Endothelial cell of umbilical vein (primary cell): ENCODE results near the gene KRT8. TPM values are rescaled to one million over a fixed set of nuclear protein-coding genes. Genes with fewer than 3 reads are reported as not detected.

ENCODE experiments used
- BruUV-seq: library from RNA; stranded (reverse); fragments of 400-500 nt; replicated peaks from 2 replicates; lab custom pipeline; 2021; lab: Mats Ljungman, UMichigan
- CTCF ChIA-PET: fragments of 300-600, 350-600 bp; sonication (Branson Sonifier 250); formaldehyde crosslinking; loops from one replicate; lab custom pipeline; 2021; ENCODE audit warnings: antibody characterized with exemption, inconsistent platforms; lab: Charles Lee
- POLR2A ChIA-PET: fragments of 300-600, 350-600 bp; sonication (Branson Sonifier 250); formaldehyde crosslinking; loops from one replicate; lab custom pipeline; 2021; ENCODE audit warnings: antibody characterized with exemption, inconsistent platforms; lab: Charles Lee
- DNase-seq: peaks from one replicate; pipeline ENCODE4 v3.0.0-alpha.2; 2011; ENCODE audit warnings: low read depth, low spot score
- FAIRE-seq: peaks from 2 replicates; lab custom pipeline; 2011; peaks lifted over from hg19 to GRCh38; lab: Jason Lieb, UNC
- H2AFZ ChIP-seq: 2 replicates; pipeline ENCODE4 v1.6.0; 2012; ENCODE audit warnings: low read depth, low read length, control low read depth, inconsistent platforms
- H3K27ac ChIP-seq: 2 replicates; pipeline ENCODE4 v1.5.1; 2011; ENCODE audit warnings: low read depth, mild to moderate bottlenecking, control low read depth, low read length, moderate library complexity; ENCODE audit not compliant: insufficient read depth
- H3K27me3 ChIP-seq, 2 experiments: 2 replicates each; pipeline versions ENCODE4 v1.6.0 to v1.6.1; 2011; ENCODE audit warnings: low read length in 2 of 2, mixed read lengths in 1 of 2; ENCODE audit not compliant: control insufficient read depth in 2 of 2, insufficient read depth in 2 of 2
- H3K36me3 ChIP-seq, 2 experiments: 2 replicates in 1 of 2; 3 replicates in 1 of 2; pipeline ENCODE4 v1.5.1; 2011; ENCODE audit warnings: low read length in 2 of 2, mild to moderate bottlenecking in 1 of 2, moderate library complexity in 1 of 2; ENCODE audit not compliant: control insufficient read depth in 2 of 2, insufficient read depth in 2 of 2; ENCODE audit errors: extremely low read depth in 1 of 2
- H3K4me1 ChIP-seq: 3 replicates; pipeline ENCODE4 v1.5.1; 2011; ENCODE audit warnings: mild to moderate bottlenecking, low read length; ENCODE audit not compliant: control insufficient read depth, insufficient read depth; ENCODE audit errors: extremely low read depth
- H3K4me2 ChIP-seq: 2 replicates; pipeline ENCODE4 v1.6.1; 2011; ENCODE audit warnings: low read length, control low read depth, mixed read lengths; ENCODE audit not compliant: insufficient read depth
- H3K4me3 ChIP-seq, 3 experiments: fragments of 200-600 bp in 1 of 3; sonication (generic), shearing (Covaris generic) in 1 of 3; replicated peaks in 1 of 3; 2 replicates each; pipeline ENCODE4 v1.5.1; 2011 to 2016; ENCODE audit warnings: control low read depth in 3 of 3, low read length in 3 of 3, mild to moderate bottlenecking in 2 of 3, inconsistent platforms in 1 of 3, low read depth in 1 of 3, moderate library complexity in 1 of 3; ENCODE audit not compliant: insufficient read depth in 1 of 3
- H3K79me2 ChIP-seq: 2 replicates; pipeline ENCODE4 v1.6.0; 2012; ENCODE audit warnings: low read length, inconsistent platforms; ENCODE audit not compliant: control insufficient read depth, insufficient read depth
- H3K9ac ChIP-seq: replicated peaks from 2 replicates; pipeline ENCODE3; 2011; ENCODE audit warnings: low read length, control low read depth; ENCODE audit not compliant: insufficient read depth; ENCODE audit errors: extremely low read depth
- H3K9me1 ChIP-seq: replicated peaks from 3 replicates; pipeline ENCODE4 v1.6.0; 2011; ENCODE audit warnings: mild to moderate bottlenecking, low read length; ENCODE audit not compliant: control insufficient read depth, insufficient read depth; ENCODE audit errors: extremely low read depth
- H3K9me3 ChIP-seq: replicated peaks from 2 replicates; pipeline ENCODE4 v1.5.1; 2012; ENCODE audit warnings: low read length, inconsistent platforms; ENCODE audit not compliant: control insufficient read depth, insufficient read depth
- H4K20me1 ChIP-seq: replicated peaks from 2 replicates; pipeline ENCODE3; 2011; ENCODE audit warnings: mild to moderate bottlenecking, low read length; ENCODE audit not compliant: control insufficient read depth, insufficient read depth; ENCODE audit errors: extremely low read depth
- EZH2 ChIP-seq: IDR thresholded peaks from 2 replicates; pipeline ENCODE4 v1.6.1; 2012; ENCODE audit warnings: borderline replicate concordance, low read depth, mild to moderate bottlenecking, moderate library complexity, low read length, inconsistent platforms; ENCODE audit not compliant: severe bottlenecking
- FOS ChIP-seq: IDR thresholded peaks from 2 replicates; pipeline ENCODE4 v1.6.1; 2011; ENCODE audit warnings: mild to moderate bottlenecking, low read length, moderate library complexity, borderline replicate concordance; ENCODE audit not compliant: insufficient read depth
- GATA2 ChIP-seq: IDR thresholded peaks from 2 replicates; pipeline ENCODE4 v1.7.0; 2011; ENCODE audit warnings: low read depth, mild to moderate bottlenecking, moderate library complexity, mixed read lengths, low read length; ENCODE audit not compliant: insufficient read length, insufficient read depth
- JUN ChIP-seq: IDR thresholded peaks from 2 replicates; pipeline ENCODE4 v1.6.1; 2011; ENCODE audit warnings: borderline replicate concordance, low read depth; ENCODE audit not compliant: insufficient read length, insufficient read depth
- MYC ChIP-seq: IDR thresholded peaks from one replicate; pipeline ENCODE4 v1.6.1; 2011; ENCODE audit warnings: mild to moderate bottlenecking, low read depth, low read length
- POLR2A ChIP-seq: IDR thresholded peaks from 2 replicates; pipeline ENCODE4 v1.6.1; 2012; ENCODE audit warnings: low read depth, mild to moderate bottlenecking, control low read depth, low read length
- POLR2AphosphoS5 ChIP-seq: IDR thresholded peaks from 2 replicates; pipeline ENCODE4 v1.6.1; 2012; ENCODE audit warnings: low read depth, mild to moderate bottlenecking, control low read depth, low read length, moderate library complexity; ENCODE audit not compliant: insufficient read depth
- dilution Hi-C: fragments of 300-500 bp; cut with MboI; formaldehyde crosslinking; loops from one replicate; pipeline ENCODE4 v1.15.0; 2019; ENCODE audit warnings: low sequenced_read_pairs; ENCODE audit not compliant: extremely low pct_ligation_motif_present
- intact Hi-C: fragments of 100-400 bp; cut with micrococcal nuclease; formaldehyde crosslinking; loops from one replicate; pipeline ENCODE4 v1.10.0; 2022
- polyA plus RNA-seq, 4 experiments: library from polyadenylated mRNA; depleted of rRNA in 3 of 4; stranded (reverse) in 3 of 4; unstranded in 1 of 4; fragments of >200 nt; gene quantifications; 2 replicates each; pipeline versions ENCODE4 v1.2.1 to v1.2.3, GENCODE V29; 2011 to 2012; ENCODE audit warnings: missing spikeins in 1 of 4
- total RNA-seq: library from RNA; stranded (reverse); gene quantifications from 2 replicates; pipeline ENCODE4 v1.2.3, GENCODE V29; 2021
- TF ChIP-seq, protein P1 (sequence below), 2 donors: IDR thresholded peaks; 1 replicate in 1 of 2; 2 replicates in 1 of 2; pipeline ENCODE4 v1.5.1; 2011; ENCODE audit warnings: low read length in 2 of 2, mild to moderate bottlenecking in 2 of 2, moderate library complexity in 2 of 2, control low read depth in 1 of 2, inconsistent platforms in 1 of 2, low read depth in 1 of 2; ENCODE audit not compliant: insufficient read depth in 1 of 2; ENCODE audit errors: extremely low read depth in 1 of 2
- TF ChIP-seq, protein P2 (sequence below): IDR thresholded peaks from 2 replicates; pipeline ENCODE4 v1.6.1; 2011; ENCODE audit not compliant: insufficient read depth, insufficient read length

The KRT8 gene
- total and polyA plus RNA-seq, 2 donors (not counting 3 experiments of a cell fraction or from before 2014, with no cell fraction given): 23.5 to 31.7 TPM

DNA sequence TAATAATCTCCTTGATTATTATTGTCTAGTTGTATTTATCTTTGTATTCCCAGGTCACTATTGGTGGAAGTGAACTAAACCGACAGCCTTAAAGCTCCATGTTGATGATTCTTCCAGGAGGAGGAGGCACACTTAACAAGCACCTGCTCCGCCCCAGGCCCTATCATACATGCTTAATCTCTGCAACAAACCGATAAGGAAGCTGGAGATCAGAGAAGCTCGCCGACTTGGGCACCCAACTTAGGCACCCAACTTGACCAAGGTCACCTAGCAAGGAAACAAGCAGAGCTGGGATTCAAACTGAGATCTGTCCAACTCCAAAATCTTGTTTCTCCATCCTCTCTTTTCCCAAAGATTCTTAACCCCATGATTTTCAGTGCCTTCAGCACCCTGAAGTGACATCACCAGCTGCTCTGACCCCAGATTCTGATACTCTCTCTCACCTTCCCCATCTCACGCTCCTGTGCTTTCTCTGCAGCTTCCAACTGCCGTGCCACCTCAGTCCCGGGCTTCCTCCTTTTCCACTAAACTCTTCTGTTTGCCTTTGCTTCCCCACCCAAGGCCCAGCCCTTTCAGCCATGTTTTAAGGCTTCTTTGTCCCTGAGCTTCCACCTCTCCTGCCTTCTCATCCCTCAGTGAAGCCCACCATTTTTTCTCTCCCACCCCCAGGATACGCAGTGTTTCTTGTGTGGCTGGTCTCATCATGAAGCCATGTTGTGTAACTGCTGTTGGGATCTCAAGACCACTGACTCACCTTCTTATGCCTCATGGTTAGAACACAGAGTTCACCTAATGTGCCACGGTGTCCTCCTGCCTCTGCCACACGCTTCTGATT, 37.4 kb upstream of the KRT8 start:
- Histone ChIP-seq H3K9ac (no peak overlapping the region), H3K4me2 (no peak overlapping the region), H3K9me1 (no peaks in the 10 kb centered on the region), H3K27me3 (no peaks in the 10 kb centered on the region), H3K79me2 (no peaks in the 10 kb centered on the region), H4K20me1 (no peaks in the 10 kb centered on the region), H3K27ac (no peak overlapping the region), H3K9me3 (no peaks in the 10 kb centered on the region), H3K4me3 (no peak overlapping the region), H3K36me3 (no peaks in the 10 kb centered on the region), H3K4me1 (peaks cover 23% of the 10 kb centered on the region), H2AFZ (no peak overlapping the region)
- TF ChIP-seq EZH2: no peak
- TF ChIP-seq POLR2AphosphoS5: no peak
- no peak for TF ChIP-seq JUN
- no peak for TF ChIP-seq GATA2
- no peak for TF ChIP-seq FOS
- TF ChIP-seq POLR2A: no peak
- TF ChIP-seq, protein P1, sequence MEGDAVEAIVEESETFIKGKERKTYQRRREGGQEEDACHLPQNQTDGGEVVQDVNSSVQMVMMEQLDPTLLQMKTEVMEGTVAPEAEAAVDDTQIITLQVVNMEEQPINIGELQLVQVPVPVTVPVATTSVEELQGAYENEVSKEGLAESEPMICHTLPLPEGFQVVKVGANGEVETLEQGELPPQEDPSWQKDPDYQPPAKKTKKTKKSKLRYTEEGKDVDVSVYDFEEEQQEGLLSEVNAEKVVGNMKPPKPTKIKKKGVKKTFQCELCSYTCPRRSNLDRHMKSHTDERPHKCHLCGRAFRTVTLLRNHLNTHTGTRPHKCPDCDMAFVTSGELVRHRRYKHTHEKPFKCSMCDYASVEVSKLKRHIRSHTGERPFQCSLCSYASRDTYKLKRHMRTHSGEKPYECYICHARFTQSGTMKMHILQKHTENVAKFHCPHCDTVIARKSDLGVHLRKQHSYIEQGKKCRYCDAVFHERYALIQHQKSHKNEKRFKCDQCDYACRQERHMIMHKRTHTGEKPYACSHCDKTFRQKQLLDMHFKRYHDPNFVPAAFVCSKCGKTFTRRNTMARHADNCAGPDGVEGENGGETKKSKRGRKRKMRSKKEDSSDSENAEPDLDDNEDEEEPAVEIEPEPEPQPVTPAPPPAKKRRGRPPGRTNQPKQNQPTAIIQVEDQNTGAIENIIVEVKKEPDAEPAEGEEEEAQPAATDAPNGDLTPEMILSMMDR (IDR thresholded peaks at IDR 0.05; ENCODE audit: extremely low read depth in 1 of 2, insufficient read depth in 1 of 2, low read depth in 1 of 2, low read length in 2 of 2): no peak
- TF ChIP-seq MYC: no peak
- TF ChIP-seq, protein P2, sequence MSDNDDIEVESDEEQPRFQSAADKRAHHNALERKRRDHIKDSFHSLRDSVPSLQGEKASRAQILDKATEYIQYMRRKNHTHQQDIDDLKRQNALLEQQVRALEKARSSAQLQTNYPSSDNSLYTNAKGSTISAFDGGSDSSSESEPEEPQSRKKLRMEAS: no peak
- intact Hi-C loops: no loop called here
- ChIA-PET POLR2A (no interaction called here), CTCF (interaction anchor here (0.6 to 2.4 kb wide), 6 partner anchors 10 to 58 kb away, joined by 4 to 13 read pairs (median 4); no protein-coding TSS in a partner anchor)
- DNase-seq (no peak), FAIRE-seq (no peak)
- dilution Hi-C loops: no loop called here
- no TSS peak for BruUV-seq
